Pulmonary artery endothelial cell (primary cell): Measurements from ENCODE around the gene PLVAP. TPM values are rescaled to one million over a fixed set of nuclear protein-coding genes. Genes with fewer than 3 reads are reported as not detected.
A peak's percentile ranks its signal among the peaks of the same experiment; 100 is the strongest.

Experiments used
- DNase-seq: peaks from one replicate; pipeline ENCODE4 v3.0.0-alpha.2; 2011; ENCODE audit warnings: low read depth, low spot score
- total RNA-seq: library from RNA; depleted of rRNA; stranded (reverse); fragments of >200 nt; gene quantifications from 2 replicates; pipeline ENCODE4 v1.2.3, GENCODE V29; 2014

Gene PLVAP
- total RNA-seq, 1 donor from 2014 or later, result 0.46 TPM

GRCh38 chr19:17334414-17335409, 42.4 kb downstream of the PLVAP start, which contains the start of gene ANO8:
Gene ANO8, minus strand, starts transcription at chr19:17334855. Its CDS starts 185 bp downstream, at chr19:17334670.
- DNase-seq, result peak; percentile 94

GRCh38 chr19:17333611-17334413, 43.3 kb downstream of the PLVAP start:
- DNase-seq, result no peak

- no peak for DNase-seq
These were observed 44.2 kb downstream of the PLVAP start for GRCh38 chr19:17332677-17333581.

- DNase-seq, result no peak
These were observed 44.8 kb downstream of the PLVAP start for GRCh38 chr19:17332360-17332676.

GRCh38 chr19:17331045-17331558, 46.0 kb downstream of the PLVAP start:
- no peak for DNase-seq

GRCh38 chr19:17330262-17331044, 46.7 kb downstream of the PLVAP start:
- DNase-seq, result no peak

- no peak for DNase-seq
These were observed 47.5 kb downstream of the PLVAP start for GRCh38 chr19:17329366-17330261.

GRCh38 chr19:17328517-17329365, 48.4 kb downstream of the PLVAP start:
- DNase-seq, result no peak

GRCh38 chr19:17327654-17328516, 49.3 kb downstream of the PLVAP start:
- DNase-seq, result no peak

- DNase-seq, result no peak
These were observed 50.0 kb downstream of the PLVAP start for GRCh38 chr19:17327068-17327653.

- DNase-seq, result no peak
These were observed 50.6 kb downstream of the PLVAP start for GRCh38 chr19:17326595-17326966.

- no peak for DNase-seq
These were observed 51.1 kb downstream of the PLVAP start for GRCh38 chr19:17325881-17326594.

- no peak for DNase-seq
These were observed 52.0 kb downstream of the PLVAP start for GRCh38 chr19:17325133-17325532.

GRCh38 chr19:17324357-17325114, 52.6 kb downstream of the PLVAP start:
- DNase-seq, result no peak

GRCh38 chr19:17323964-17324332, 53.2 kb downstream of the PLVAP start:
- DNase-seq, result no peak
